Measurements from ENCODE around the gene CLK2. TPM values are rescaled to one million over a fixed set of nuclear protein-coding genes. Genes with fewer than 3 reads are reported as not detected.

Gene CLK2
- total and polyA plus RNA-seq, 2 of the 13 experiments (the other 11 are each of a cell fraction or from before 2014, with no cell fraction given): 20.1 to 73.5 TPM

DNA sequence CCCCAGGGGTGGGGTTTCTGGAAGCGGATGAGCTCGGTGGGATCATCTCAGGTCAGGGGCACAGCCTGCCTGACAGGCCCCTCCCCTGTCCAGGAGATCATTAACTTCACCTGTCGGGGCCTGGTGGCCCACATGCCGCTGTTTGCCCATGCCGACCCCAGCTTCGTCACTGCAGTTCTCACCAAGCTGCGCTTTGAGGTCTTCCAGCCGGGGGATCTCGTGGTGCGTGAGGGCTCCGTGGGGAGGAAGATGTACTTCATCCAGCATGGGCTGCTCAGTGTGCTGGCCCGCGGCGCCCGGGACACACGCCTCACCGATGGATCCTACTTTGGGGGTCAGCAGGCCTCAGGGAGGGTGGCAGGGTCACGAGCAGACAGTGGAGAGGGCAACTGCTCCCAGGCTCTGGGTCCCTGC lies 12.3 kb upstream of the CLK2 start (continued):
- TF ChIP-seq, protein P1, sequence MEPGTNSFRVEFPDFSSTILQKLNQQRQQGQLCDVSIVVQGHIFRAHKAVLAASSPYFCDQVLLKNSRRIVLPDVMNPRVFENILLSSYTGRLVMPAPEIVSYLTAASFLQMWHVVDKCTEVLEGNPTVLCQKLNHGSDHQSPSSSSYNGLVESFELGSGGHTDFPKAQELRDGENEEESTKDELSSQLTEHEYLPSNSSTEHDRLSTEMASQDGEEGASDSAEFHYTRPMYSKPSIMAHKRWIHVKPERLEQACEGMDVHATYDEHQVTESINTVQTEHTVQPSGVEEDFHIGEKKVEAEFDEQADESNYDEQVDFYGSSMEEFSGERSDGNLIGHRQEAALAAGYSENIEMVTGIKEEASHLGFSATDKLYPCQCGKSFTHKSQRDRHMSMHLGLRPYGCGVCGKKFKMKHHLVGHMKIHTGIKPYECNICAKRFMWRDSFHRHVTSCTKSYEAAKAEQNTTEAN (CRISPR knock-in tag; conservative IDR thresholded peaks at IDR 0.05): no peak
- TF ChIP-seq ZNF354B (CRISPR knock-in tag; IDR thresholded peaks at IDR 0.05): no peak
- TF ChIP-seq, protein P2, sequence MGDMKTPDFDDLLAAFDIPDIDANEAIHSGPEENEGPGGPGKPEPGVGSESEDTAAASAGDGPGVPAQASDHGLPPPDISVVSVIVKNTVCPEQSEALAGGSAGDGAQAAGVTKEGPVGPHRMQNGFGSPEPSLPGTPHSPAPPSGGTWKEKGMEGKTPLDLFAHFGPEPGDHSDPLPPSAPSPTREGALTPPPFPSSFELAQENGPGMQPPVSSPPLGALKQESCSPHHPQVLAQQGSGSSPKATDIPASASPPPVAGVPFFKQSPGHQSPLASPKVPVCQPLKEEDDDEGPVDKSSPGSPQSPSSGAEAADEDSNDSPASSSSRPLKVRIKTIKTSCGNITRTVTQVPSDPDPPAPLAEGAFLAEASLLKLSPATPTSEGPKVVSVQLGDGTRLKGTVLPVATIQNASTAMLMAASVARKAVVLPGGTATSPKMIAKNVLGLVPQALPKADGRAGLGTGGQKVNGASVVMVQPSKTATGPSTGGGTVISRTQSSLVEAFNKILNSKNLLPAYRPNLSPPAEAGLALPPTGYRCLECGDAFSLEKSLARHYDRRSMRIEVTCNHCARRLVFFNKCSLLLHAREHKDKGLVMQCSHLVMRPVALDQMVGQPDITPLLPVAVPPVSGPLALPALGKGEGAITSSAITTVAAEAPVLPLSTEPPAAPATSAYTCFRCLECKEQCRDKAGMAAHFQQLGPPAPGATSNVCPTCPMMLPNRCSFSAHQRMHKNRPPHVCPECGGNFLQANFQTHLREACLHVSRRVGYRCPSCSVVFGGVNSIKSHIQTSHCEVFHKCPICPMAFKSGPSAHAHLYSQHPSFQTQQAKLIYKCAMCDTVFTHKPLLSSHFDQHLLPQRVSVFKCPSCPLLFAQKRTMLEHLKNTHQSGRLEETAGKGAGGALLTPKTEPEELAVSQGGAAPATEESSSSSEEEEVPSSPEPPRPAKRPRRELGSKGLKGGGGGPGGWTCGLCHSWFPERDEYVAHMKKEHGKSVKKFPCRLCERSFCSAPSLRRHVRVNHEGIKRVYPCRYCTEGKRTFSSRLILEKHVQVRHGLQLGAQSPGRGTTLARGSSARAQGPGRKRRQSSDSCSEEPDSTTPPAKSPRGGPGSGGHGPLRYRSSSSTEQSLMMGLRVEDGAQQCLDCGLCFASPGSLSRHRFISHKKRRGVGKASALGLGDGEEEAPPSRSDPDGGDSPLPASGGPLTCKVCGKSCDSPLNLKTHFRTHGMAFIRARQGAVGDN (CRISPR knock-in tag; IDR thresholded peaks at IDR 0.05): peak; percentile 93
- TF ChIP-seq SNAI1 (CRISPR knock-in tag; IDR thresholded peaks at IDR 0.05; ENCODE audit: borderline replicate concordance): no peak
- TF ChIP-seq MED1 (CRISPR knock-in tag; IDR thresholded peaks at IDR 0.05): peak; percentile 57
- no peak for TF ChIP-seq NCOA1 (CRISPR knock-in tag; IDR thresholded peaks at IDR 0.05)
- TF ChIP-seq ZIK1 (CRISPR knock-in tag; IDR thresholded peaks at IDR 0.05; ENCODE audit: borderline replicate concordance, low read depth): 0 out of 2 replicates have a peak, but pooled peaks have one; percentile 37
- no peak for TF ChIP-seq ZNF33A (CRISPR knock-in tag; IDR thresholded peaks at IDR 0.05; ENCODE audit: borderline replicate concordance)
- TF ChIP-seq ZNF572 (CRISPR knock-in tag; IDR thresholded peaks at IDR 0.05): peak; percentile 73
- no peak for TF ChIP-seq KDM6A (CRISPR knock-in tag; IDR thresholded peaks at IDR 0.05; ENCODE audit: low read depth)
- TF ChIP-seq, protein P3, sequence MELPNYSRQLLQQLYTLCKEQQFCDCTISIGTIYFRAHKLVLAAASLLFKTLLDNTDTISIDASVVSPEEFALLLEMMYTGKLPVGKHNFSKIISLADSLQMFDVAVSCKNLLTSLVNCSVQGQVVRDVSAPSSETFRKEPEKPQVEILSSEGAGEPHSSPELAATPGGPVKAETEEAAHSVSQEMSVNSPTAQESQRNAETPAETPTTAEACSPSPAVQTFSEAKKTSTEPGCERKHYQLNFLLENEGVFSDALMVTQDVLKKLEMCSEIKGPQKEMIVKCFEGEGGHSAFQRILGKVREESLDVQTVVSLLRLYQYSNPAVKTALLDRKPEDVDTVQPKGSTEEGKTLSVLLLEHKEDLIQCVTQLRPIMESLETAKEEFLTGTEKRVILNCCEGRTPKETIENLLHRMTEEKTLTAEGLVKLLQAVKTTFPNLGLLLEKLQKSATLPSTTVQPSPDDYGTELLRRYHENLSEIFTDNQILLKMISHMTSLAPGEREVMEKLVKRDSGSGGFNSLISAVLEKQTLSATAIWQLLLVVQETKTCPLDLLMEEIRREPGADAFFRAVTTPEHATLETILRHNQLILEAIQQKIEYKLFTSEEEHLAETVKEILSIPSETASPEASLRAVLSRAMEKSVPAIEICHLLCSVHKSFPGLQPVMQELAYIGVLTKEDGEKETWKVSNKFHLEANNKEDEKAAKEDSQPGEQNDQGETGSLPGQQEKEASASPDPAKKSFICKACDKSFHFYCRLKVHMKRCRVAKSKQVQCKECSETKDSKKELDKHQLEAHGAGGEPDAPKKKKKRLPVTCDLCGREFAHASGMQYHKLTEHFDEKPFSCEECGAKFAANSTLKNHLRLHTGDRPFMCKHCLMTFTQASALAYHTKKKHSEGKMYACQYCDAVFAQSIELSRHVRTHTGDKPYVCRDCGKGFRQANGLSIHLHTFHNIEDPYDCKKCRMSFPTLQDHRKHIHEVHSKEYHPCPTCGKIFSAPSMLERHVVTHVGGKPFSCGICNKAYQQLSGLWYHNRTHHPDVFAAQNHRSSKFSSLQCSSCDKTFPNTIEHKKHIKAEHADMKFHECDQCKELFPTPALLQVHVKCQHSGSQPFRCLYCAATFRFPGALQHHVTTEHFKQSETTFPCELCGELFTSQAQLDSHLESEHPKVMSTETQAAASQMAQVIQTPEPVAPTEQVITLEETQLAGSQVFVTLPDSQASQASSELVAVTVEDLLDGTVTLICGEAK (IDR thresholded peaks at IDR 0.05): no peak
- TF ChIP-seq, protein P3 (CRISPR knock-in tag; IDR thresholded peaks at IDR 0.05): no peak
- peak; percentile 24; the same call in 1 of the 2 replicates for TF ChIP-seq PHF20 (CRISPR knock-in tag; IDR thresholded peaks at IDR 0.05)
- TF ChIP-seq MAZ (IDR thresholded peaks at IDR 0.05; ENCODE audit: borderline replicate concordance, low read depth, low read length): no peak
- peak; percentile 29; the same call in 1 of the 2 replicates for TF ChIP-seq MAZ (CRISPR knock-in tag; IDR thresholded peaks at IDR 0.05; ENCODE audit: low read depth)

Measured in HepG2 (cell line).